Activated CD8-positive, alpha-beta memory T cell treated with anti-CD3 and anti-CD28 coated beads for 4 hours (primary cell): ENCODE results near the gene CAPN15.

Experiments
- DNase-seq, 2 donors: peaks; one replicate each; pipeline ENCODE4 v3.0.0-alpha.2; 2020; ENCODE audit warnings: low read depth in 2 of 2

CAPN15 gene

GRCh38 chr16:577796-578195, 50.3 kb downstream of the CAPN15 start:
- no peak for DNase-seq

- no peak for DNase-seq
Observed at GRCh38 chr16:578232-578869, 50.8 kb downstream of the CAPN15 start.

GRCh38 chr16:578870-579405, 51.4 kb downstream of the CAPN15 start:
- peak in 1 of 2 donors; percentile 21 for DNase-seq

GRCh38 chr16:580141-580945, 52.8 kb downstream of the CAPN15 start:
- no peak for DNase-seq

GRCh38 chr16:580946-581498, 53.5 kb downstream of the CAPN15 start:
- no peak for DNase-seq

GRCh38 chr16:582218-582613, 54.7 kb downstream of the CAPN15 start:
- no peak for DNase-seq

GRCh38 chr16:582614-583331, 55.3 kb downstream of the CAPN15 start:
- no peak for DNase-seq

GRCh38 chr16:583470-583814, 55.9 kb downstream of the CAPN15 start:
- no peak for DNase-seq

GRCh38 chr16:583815-584591, 56.5 kb downstream of the CAPN15 start:
- DNase-seq: no peak

GRCh38 chr16:585351-585750, 57.8 kb downstream of the CAPN15 start:
- DNase-seq: no peak

- DNase-seq: no peak
Observed at GRCh38 chr16:586047-586644, 58.6 kb downstream of the CAPN15 start.

GRCh38 chr16:586645-587590, 59.4 kb downstream of the CAPN15 start:
- DNase-seq: no peak

GRCh38 chr16:588639-588888, 61.1 kb downstream of the CAPN15 start:
- DNase-seq: no peak

- DNase-seq: peak; percentile 96
Observed at GRCh38 chr16:588889-589657, 61.6 kb downstream of the CAPN15 start.

- peak; percentile 98 to 99 for DNase-seq
Observed at GRCh38 chr16:589658-590187, 62.2 kb downstream of the CAPN15 start, which contains the start of gene RAB40C. Gene RAB40C, plus strand, starts transcription at chr16:590066. Its CDS starts 226 bp downstream, at chr16:590292.

- no peak for DNase-seq
Observed at GRCh38 chr16:590188-590814, 62.8 kb downstream of the CAPN15 start.

- DNase-seq: no peak
Observed at GRCh38 chr16:590815-591200, 63.3 kb downstream of the CAPN15 start.

GRCh38 chr16:591231-591630, 63.7 kb downstream of the CAPN15 start:
- DNase-seq: no peak
